HepG2 (cell line): ENCODE data around the gene THADA. TPM values are rescaled to one million over a fixed set of nuclear protein-coding genes. Genes with fewer than 3 reads are reported as not detected.

Experiments used
- ATF5 ChIP-seq: sonication (generic); formaldehyde crosslinking; IDR thresholded peaks from 2 replicates; pipeline ENCODE4 v1.4.0; 2020; ENCODE audit warnings: mild to moderate bottlenecking, low read depth, missing genetic modification reagents
- CBFB ChIP-seq: sonication (generic); formaldehyde crosslinking; IDR thresholded peaks from 2 replicates; pipeline ENCODE4 v1.4.0; 2020; ENCODE audit warnings: missing genetic modification reagents
- CREBL2 ChIP-seq: sonication (generic); formaldehyde crosslinking; IDR thresholded peaks from 2 replicates; pipeline ENCODE4 v1.8.1; 2023; ENCODE audit warnings: missing genetic modification reagents, mild to moderate bottlenecking, borderline replicate concordance
- FOXA1 ChIP-seq, 2 experiments: fragments of 450-650 bp in 1 of 2; sonication (generic) in 1 of 2; formaldehyde crosslinking in 1 of 2; IDR thresholded peaks; 2 replicates each; pipeline versions ENCODE4 v1.4.0 to v1.6.1; 2016 to 2020; ENCODE audit warnings: missing genetic modification reagents in 1 of 2
- FOXP1 ChIP-seq, 2 experiments: fragments of 450-650 bp in 1 of 2; IDR thresholded peaks; 2 replicates each; pipeline ENCODE4 v1.6.1; 2017 to 2018; ENCODE audit warnings: antibody characterized with exemption in 1 of 2
- FUBP1 ChIP-seq: sonication (generic); formaldehyde crosslinking; IDR thresholded peaks from 2 replicates; pipeline ENCODE4 v1.5.1; 2020; ENCODE audit warnings: missing genetic modification reagents, mild to moderate bottlenecking, borderline replicate concordance
- NAIF1 ChIP-seq: sonication (generic); formaldehyde crosslinking; IDR thresholded peaks from 2 replicates; pipeline ENCODE4 v1.5.0; 2020; ENCODE audit warnings: mild to moderate bottlenecking, missing genetic modification reagents, borderline replicate concordance
- NFYC ChIP-seq: IDR thresholded peaks from 2 replicates; pipeline ENCODE4 v1.6.1; 2016; ENCODE audit warnings: missing genetic modification reagents, missing compliant biosample characterization
- PHF20 ChIP-seq: sonication (generic); formaldehyde crosslinking; IDR thresholded peaks from 2 replicates; pipeline ENCODE4 v1.5.0; 2020; ENCODE audit warnings: mild to moderate bottlenecking, missing genetic modification reagents
- POGK ChIP-seq: sonication (generic); formaldehyde crosslinking; conservative IDR thresholded peaks from 2 replicates; pipeline ENCODE4 v1.8.0; 2022; ENCODE audit warnings: mild to moderate bottlenecking, moderate library complexity, missing genetic modification reagents
- POLR2A ChIP-seq, 2 experiments: IDR thresholded peaks; 2 replicates each; pipeline ENCODE4 v1.6.1; 2011; ENCODE audit warnings: low read depth in 2 of 2, low read length in 2 of 2, mild to moderate bottlenecking in 1 of 2, moderate library complexity in 1 of 2; ENCODE audit not compliant: insufficient read depth in 1 of 2
- RAD51 ChIP-seq: fragments of 450-650 bp; IDR thresholded peaks from 2 replicates; pipeline ENCODE4 v1.6.1; 2016; ENCODE audit warnings: borderline replicate concordance
- TRIM24 ChIP-seq: sonication (generic); formaldehyde crosslinking; IDR thresholded peaks from 2 replicates; pipeline ENCODE4 v1.8.0; 2022; ENCODE audit warnings: mild to moderate bottlenecking, missing genetic modification reagents
- TSC22D2 ChIP-seq: sonication (generic); formaldehyde crosslinking; IDR thresholded peaks from 2 replicates; pipeline ENCODE4 v1.5.1; 2020; ENCODE audit warnings: missing genetic modification reagents, mild to moderate bottlenecking, borderline replicate concordance
- ZBTB20 ChIP-seq: sonication (generic); formaldehyde crosslinking; IDR thresholded peaks from 2 replicates; pipeline ENCODE4 v1.8.1; 2023; ENCODE audit warnings: missing genetic modification reagents, low read depth, mild to moderate bottlenecking, borderline replicate concordance
- ZMAT3 ChIP-seq: sonication (generic); formaldehyde crosslinking; conservative IDR thresholded peaks from 2 replicates; pipeline ENCODE4 v1.7.0; 2021; ENCODE audit warnings: missing genetic modification reagents
- ZNF10 ChIP-seq: sonication (generic); formaldehyde crosslinking; IDR thresholded peaks from 2 replicates; pipeline ENCODE4 v1.4.0; 2020; ENCODE audit warnings: mild to moderate bottlenecking, low read depth, missing genetic modification reagents, borderline replicate concordance
- ZNF264 ChIP-seq: sonication (generic); formaldehyde crosslinking; IDR thresholded peaks from 2 replicates; pipeline ENCODE4 v1.4.0; 2020; ENCODE audit warnings: missing genetic modification reagents
- ZNF510 ChIP-seq: sonication (generic); formaldehyde crosslinking; IDR thresholded peaks from 2 replicates; pipeline ENCODE4 v1.4.0; 2020; ENCODE audit warnings: low read depth, mild to moderate bottlenecking, missing genetic modification reagents
- ZNF747 ChIP-seq: sonication (generic); formaldehyde crosslinking; IDR thresholded peaks from 2 replicates; pipeline ENCODE4 v1.8.1; 2023; ENCODE audit warnings: missing genetic modification reagents, mild to moderate bottlenecking, borderline replicate concordance
- polyA plus RNA-seq, 8 experiments: library from polyadenylated mRNA; depleted of rRNA in 3 of 8; stranded (reverse) in 7 of 8; unstranded in 1 of 8; fragments of >200 nt; fragmentation: Illumina TruSeq in 4 of 8; extraction: Trizol in 4 of 8; gene quantifications; 2 replicates each; pipeline versions ENCODE4 v1.2.1 to v1.2.3, GENCODE V29; 2011 to 2016; ENCODE audit warnings: low read depth in 4 of 8, missing spikeins in 1 of 8, mixed read lengths in 1 of 8; ENCODE audit not compliant: insufficient read depth in 1 of 8
- total RNA-seq, 5 experiments: library from RNA; depleted of rRNA; stranded (reverse); fragments of >200 nt; fragmentation: Illumina TruSeq; extraction: Trizol; gene quantifications; 2 replicates each; pipeline ENCODE4 v1.2.3, GENCODE V29; 2016; ENCODE audit warnings: low read depth in 1 of 5
- TF ChIP-seq, protein P1 (sequence below): sonication (generic); formaldehyde crosslinking; IDR thresholded peaks from 2 replicates; pipeline ENCODE4 v1.9.0; 2021; ENCODE audit warnings: missing genetic modification reagents, borderline replicate concordance
- TF ChIP-seq, protein P2 (sequence below): sonication (generic); formaldehyde crosslinking; IDR thresholded peaks from 2 replicates; pipeline ENCODE4 v1.4.0; 2020; ENCODE audit warnings: low read depth, mild to moderate bottlenecking, missing genetic modification reagents

The THADA gene
- total and polyA plus RNA-seq, 2 of the 13 experiments (the other 11 are each of a cell fraction or from before 2014, with no cell fraction given) = 12.7 to 21.7 TPM

GRCh38 chr2:43210467-43211303 is 385.2 kb downstream of the THADA start (continued):
- TF ChIP-seq NAIF1 (peak; percentile 32; the same call in 1 of the 2 replicates), ZNF10 (CRISPR knock-in tag) (no peak), ZNF264 (peak; percentile 93; the same call in 1 of the 2 replicates), CBFB (CRISPR knock-in tag) (peak; percentile 99), PHF20 (peak; percentile 64; the same call in 1 of the 2 replicates), ZNF747 (CRISPR knock-in tag) (peak; percentile 88; the same call in 1 of the 2 replicates), RAD51 (no peak), FOXA1 (IDR thresholded peaks at IDR 0.05) (no peak), FOXA1 (CRISPR knock-in tag; IDR thresholded peaks at IDR 0.05) (peak; percentile 98), ZMAT3 (CRISPR knock-in tag) (peak; percentile 89), FUBP1 (CRISPR knock-in tag) (no peak; the same call in 1 of the 2 replicates), TSC22D2 (CRISPR knock-in tag) (no peak; the same call in 1 of the 2 replicates), TRIM24 (peak; percentile 58; the same call in 1 of the 2 replicates), ATF5 (CRISPR knock-in tag) (peak; percentile 92), POLR2A (IDR thresholded peaks at IDR 0.05; ENCODE audit: insufficient read depth in 1 of 2, low read depth in 2 of 2, low read length in 2 of 2) (no peak), ZBTB20 (CRISPR knock-in tag) (peak; percentile 91; the same call in 1 of the 2 replicates), FOXP1 (IDR thresholded peaks at IDR 0.05) (no peak), FOXP1 (CRISPR knock-in tag; IDR thresholded peaks at IDR 0.05) (peak; percentile 83), CREBL2 (CRISPR knock-in tag) (no peak), POGK (CRISPR knock-in tag) (peak; percentile 86; the same call in 1 of the 2 replicates), ZNF510 (CRISPR knock-in tag) (peak; percentile 59; the same call in 1 of the 2 replicates), NFYC (CRISPR knock-in tag) (peak; percentile 49)
- TF ChIP-seq, protein P1, sequence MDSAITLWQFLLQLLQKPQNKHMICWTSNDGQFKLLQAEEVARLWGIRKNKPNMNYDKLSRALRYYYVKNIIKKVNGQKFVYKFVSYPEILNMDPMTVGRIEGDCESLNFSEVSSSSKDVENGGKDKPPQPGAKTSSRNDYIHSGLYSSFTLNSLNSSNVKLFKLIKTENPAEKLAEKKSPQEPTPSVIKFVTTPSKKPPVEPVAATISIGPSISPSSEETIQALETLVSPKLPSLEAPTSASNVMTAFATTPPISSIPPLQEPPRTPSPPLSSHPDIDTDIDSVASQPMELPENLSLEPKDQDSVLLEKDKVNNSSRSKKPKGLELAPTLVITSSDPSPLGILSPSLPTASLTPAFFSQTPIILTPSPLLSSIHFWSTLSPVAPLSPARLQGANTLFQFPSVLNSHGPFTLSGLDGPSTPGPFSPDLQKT (CRISPR knock-in tag) = no peak
- TF ChIP-seq, protein P2, sequence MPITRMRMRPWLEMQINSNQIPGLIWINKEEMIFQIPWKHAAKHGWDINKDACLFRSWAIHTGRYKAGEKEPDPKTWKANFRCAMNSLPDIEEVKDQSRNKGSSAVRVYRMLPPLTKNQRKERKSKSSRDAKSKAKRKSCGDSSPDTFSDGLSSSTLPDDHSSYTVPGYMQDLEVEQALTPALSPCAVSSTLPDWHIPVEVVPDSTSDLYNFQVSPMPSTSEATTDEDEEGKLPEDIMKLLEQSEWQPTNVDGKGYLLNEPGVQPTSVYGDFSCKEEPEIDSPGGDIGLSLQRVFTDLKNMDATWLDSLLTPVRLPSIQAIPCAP = peak; percentile 48; the same call in 1 of the 2 replicates
